NCI-H2107 treated with DMSO at 0.1 percent for 48 hours (cell line): ENCODE results near the gene WWC1.

ENCODE experiments used
- DNase-seq: peaks from one replicate; lab custom pipeline; 2025; ENCODE audit not compliant: unreplicated experiment; lab: John Stamatoyannopoulos, UW

Gene WWC1

DNA sequence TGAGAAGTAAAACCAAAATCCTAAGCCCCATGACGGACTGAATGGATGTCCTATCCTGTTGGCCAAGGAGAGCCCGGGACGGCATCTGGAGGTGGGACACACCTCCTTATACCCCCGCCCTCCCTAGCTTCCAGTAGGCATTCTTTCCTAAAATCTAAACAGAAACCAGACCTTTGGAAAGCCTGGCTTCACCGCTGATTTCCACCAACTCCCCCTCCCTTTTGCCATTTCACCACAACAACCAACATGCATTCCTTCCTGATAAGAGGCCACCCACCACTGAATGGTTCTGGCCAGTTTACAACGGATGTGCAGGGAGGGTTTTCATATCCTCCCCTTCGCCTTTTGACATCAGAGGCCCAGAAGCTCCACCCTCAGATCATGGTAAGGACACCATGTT lies 185.6 kb downstream of the WWC1 start:
- no peak for DNase-seq

DNA sequence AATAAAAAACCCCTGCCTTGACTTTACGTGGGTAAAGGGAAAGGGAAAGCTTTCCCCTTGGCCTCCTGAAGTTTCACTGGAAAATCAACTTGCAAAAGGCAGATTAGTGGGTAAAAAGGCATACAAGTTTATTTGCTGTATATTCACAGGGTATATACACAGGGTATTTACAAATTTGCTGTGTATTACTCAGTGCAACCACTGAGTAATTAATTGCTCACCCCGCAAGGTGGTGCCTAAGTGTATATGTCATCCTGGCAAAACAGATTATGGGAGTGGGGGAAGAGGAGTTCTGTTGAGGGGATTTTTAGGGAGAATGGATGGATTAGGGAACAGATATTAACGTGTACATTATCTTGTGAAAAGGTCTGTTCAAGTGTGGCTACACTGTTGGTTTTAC lies 187.7 kb downstream of the WWC1 start:
- DNase-seq: no peak

DNA sequence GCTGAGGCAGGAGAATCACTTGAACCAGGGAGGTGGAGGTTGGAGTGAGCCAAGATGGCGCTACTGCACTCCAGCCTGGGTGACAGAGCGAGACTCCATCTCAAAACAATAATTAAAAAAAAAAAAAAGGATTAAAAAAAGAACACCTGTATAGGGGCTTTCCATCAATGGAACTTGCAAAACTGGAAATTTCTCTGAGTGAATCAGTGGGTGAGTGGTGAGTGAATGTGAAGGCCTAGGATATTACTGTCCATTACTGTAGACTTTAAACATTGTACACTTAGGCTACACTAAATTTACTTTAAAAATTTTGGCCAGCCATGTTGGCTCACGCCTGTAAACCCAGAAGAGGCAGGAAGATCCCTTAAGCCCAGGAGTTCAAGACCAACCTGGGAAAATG lies 189.2 kb downstream of the WWC1 start:
- no peak for DNase-seq

DNA sequence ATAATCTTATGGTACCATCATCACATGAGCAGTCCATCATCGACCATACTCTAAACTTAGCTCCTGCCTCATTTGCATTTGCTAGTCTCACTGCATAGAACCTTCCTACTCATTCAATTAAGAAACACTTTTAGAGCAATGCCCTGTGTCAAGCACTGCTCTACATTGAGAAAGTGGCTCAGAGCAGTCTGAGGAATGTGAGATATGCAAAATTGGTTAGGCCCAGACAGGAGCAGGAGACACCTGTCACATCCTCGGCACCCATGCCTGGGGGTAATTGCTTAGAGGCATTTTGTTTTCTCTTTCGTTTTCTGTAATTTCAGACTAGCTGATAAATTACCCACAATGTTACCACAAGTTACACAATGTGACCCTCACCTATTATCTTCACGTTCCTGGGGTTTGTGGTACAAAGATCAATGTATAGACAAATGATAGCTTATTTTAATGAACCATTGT lies 189.9 kb downstream of the WWC1 start:
- DNase-seq: no peak

DNA sequence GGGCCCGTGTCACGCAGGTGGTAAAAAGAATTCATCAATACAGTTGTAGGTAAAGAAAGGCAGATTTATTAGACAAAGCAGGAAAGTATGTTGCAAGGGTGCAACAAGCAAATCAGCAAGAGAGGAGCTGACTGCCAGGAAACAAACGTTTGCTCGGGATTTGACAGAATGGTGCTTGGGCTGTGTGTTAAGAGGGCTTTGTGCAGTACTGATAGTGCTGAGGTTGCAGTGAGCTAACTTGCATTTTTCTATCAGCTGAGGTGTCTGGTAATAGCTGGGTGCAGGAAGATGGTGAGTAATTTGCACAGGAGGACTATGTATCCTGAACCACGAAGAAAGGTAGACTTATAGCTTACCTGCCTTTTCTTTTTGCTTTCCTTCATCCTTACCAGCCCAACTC lies 190.9 kb downstream of the WWC1 start:
- DNase-seq: no peak

DNA sequence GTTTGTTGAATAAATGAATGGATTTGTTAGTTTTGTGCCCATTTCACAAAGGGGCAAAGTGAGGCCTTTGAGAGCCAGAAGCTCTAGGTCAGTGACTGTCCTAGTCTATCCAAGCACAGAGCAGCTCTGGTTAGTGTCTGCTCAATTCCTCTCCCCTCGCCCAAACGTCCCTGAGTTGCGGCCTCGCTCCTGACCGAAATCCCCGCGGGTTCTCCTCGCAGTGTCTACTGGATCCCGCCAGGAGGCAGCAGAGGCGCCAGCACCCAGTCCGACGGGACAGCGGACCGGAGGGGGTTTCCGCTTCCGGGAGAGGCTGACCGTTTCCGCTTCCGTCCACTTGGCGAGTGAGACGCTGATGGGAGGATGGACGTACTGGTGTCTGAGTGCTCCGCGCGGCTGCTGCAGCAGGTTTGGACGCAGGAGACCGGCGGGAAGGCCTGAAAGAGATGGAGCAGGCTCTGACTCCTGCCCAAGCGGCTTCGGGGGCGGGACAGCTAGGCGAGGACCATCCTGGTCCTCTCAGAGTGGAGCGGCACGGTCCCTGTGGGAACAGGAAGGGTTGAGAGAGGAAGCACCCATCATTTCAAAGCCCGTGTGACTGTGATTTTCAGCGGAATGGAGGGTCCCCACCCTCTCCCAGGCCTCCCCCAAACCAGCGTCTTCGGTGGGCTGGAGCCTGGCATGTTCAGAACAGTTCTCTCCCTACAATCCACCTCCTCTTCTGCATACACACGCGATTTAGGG lies 194.9 kb downstream of the WWC1 start, which contains the start of gene RARS1:
TSS of gene RARS1 (plus strand) at position 336 of the 744 bp plus-strand sequence. CDS start at position 364, 28 bp downstream.
- peak; percentile 32 for DNase-seq

DNA sequence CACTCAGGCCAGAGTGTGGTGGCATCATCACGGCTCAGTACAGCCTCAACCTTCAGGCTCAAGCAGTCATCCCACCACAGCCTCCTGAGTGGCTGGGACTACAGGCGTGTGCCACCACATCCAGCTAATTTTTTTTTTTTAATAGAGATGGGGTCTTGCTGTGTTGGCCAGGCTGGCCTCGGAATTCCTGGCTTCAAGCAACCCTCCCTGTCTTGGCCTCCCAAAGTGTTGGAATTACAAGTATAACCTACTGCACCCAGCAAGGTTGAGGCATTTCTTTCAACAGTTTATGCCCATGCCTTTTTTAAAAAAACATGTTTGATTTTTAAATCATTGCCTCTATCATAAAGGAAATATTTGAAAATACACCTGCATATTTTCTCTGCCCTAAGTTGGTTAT lies 197.6 kb downstream of the WWC1 start:
- DNase-seq: no peak

DNA sequence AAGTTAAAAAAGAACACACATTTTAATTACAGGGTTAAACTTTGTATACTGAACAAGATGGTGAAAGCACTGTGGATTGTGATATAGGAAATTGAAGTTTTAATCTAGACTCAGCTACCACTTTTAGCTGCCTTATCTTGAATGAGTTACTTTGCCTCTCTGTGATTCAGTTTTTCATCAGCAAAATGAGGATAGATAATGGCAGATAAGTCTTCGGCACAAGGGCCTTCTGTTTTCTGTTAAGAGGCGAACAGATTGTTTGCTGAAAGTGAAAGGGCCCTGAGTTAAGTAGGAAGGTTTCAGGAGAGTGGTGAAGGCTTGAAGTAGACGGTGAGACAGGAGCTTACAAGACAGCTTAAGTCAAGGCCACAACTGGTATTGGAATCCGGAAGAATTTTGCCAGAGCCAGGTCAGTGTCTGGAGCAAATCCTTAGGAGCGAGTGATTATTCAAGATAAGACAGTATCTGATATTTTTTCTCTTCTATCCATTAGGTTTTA lies 202.7 kb downstream of the WWC1 start:
- no peak for DNase-seq

DNA sequence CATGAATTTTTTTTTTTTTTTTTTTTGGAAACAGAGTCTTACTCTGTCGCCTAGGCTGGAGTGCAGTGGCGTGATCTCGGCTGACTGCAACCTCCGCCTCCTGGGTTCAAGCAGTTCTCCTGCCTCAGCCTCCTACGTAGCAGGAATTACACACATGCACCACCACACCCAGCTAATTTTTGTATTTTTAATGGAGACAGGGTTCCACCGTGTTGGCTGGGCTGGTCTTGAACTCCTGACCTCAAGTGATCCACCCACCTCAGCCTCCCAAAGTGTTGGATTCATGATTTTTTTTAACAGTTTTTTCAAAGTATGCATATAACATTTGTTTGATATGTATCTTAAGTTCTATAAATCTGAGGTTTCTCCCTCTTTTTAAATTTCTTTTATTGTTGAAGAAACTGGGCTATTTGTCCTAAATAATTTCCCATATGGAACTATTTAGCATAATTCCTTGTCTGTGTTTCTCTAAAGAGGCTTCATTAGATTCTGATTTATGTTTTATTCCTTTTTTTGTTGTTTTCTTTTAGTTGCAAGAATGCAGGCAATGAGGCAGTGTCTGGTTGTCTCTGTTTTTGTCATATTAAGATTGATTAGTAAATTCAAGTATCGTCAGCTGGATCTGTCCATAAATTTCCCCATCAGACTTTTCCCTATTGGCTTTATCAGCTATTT lies 211.3 kb downstream of the WWC1 start:
- DNase-seq: no peak

DNA sequence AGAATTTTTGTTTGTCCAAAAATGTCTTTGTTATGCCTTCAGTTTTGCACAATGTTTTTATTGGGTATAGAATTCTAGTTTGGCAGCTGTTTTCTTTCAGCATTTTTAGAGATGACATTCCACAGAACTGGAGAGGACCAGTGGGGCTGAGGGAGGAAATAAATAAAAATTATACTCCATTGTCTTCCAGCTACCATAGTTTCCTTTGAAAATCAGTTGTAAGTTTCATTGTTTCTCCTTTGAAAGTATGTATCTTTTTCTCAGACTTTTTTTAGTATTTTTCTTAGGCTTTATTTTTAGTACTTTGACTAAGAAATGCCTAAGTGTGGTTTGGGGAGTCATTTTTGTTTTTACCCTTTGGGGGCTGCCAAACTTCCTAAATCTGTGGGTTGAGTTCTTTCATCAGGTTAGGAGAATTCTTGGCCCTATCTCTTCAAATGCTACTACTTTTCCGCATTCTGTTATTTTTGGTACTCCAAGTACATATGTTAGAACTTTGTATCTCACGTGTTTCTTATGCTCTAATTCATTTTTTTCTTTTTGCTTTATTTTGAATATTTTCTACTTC lies 222.5 kb downstream of the WWC1 start:
- DNase-seq: no peak
